GM23338 (cell line): ENCODE data around the gene CAVIN2.

Experiments used
- TF ChIP-seq, protein P1 (sequence below): fragments of 250-450 bp; sonication (Bioruptor Pico); IDR thresholded peaks from 2 replicates; pipeline ENCODE4 v1.5.0; 2020; ENCODE audit warnings: mild to moderate bottlenecking, moderate library complexity
- TF ChIP-seq, protein P2 (sequence below), 2 experiments: fragments of 200-600 bp in 1 of 2; sonication (generic) in 1 of 2; conservative IDR thresholded peaks; 2 replicates each; pipeline versions ENCODE4 v1.5.1 to v1.6.1; 2016 to 2017; ENCODE audit warnings: antibody characterized with exemption in 2 of 2, low read depth in 2 of 2, mild to moderate bottlenecking in 2 of 2, moderate library complexity in 1 of 2

DNA sequence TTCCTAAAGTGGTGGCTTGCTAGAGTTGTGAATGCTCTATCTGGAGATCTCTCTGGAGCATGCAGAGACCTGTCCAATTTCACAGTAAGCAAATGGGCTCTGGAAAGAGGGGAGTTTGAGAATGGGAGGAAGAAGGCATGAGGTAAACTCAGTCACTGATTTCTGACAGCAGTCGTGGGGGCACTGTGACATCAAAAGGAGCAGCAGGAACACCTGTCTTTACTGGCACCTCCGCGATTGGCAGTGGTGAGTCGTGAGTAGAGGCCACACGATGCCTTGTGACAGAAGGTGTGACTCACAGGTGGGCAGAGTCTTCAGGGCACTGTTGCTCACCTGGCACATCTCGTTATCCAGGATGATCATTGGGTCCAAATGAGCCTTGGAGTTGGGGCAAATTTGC, 38.8 kb upstream of the CAVIN2 start:
- TF ChIP-seq, protein P1, sequence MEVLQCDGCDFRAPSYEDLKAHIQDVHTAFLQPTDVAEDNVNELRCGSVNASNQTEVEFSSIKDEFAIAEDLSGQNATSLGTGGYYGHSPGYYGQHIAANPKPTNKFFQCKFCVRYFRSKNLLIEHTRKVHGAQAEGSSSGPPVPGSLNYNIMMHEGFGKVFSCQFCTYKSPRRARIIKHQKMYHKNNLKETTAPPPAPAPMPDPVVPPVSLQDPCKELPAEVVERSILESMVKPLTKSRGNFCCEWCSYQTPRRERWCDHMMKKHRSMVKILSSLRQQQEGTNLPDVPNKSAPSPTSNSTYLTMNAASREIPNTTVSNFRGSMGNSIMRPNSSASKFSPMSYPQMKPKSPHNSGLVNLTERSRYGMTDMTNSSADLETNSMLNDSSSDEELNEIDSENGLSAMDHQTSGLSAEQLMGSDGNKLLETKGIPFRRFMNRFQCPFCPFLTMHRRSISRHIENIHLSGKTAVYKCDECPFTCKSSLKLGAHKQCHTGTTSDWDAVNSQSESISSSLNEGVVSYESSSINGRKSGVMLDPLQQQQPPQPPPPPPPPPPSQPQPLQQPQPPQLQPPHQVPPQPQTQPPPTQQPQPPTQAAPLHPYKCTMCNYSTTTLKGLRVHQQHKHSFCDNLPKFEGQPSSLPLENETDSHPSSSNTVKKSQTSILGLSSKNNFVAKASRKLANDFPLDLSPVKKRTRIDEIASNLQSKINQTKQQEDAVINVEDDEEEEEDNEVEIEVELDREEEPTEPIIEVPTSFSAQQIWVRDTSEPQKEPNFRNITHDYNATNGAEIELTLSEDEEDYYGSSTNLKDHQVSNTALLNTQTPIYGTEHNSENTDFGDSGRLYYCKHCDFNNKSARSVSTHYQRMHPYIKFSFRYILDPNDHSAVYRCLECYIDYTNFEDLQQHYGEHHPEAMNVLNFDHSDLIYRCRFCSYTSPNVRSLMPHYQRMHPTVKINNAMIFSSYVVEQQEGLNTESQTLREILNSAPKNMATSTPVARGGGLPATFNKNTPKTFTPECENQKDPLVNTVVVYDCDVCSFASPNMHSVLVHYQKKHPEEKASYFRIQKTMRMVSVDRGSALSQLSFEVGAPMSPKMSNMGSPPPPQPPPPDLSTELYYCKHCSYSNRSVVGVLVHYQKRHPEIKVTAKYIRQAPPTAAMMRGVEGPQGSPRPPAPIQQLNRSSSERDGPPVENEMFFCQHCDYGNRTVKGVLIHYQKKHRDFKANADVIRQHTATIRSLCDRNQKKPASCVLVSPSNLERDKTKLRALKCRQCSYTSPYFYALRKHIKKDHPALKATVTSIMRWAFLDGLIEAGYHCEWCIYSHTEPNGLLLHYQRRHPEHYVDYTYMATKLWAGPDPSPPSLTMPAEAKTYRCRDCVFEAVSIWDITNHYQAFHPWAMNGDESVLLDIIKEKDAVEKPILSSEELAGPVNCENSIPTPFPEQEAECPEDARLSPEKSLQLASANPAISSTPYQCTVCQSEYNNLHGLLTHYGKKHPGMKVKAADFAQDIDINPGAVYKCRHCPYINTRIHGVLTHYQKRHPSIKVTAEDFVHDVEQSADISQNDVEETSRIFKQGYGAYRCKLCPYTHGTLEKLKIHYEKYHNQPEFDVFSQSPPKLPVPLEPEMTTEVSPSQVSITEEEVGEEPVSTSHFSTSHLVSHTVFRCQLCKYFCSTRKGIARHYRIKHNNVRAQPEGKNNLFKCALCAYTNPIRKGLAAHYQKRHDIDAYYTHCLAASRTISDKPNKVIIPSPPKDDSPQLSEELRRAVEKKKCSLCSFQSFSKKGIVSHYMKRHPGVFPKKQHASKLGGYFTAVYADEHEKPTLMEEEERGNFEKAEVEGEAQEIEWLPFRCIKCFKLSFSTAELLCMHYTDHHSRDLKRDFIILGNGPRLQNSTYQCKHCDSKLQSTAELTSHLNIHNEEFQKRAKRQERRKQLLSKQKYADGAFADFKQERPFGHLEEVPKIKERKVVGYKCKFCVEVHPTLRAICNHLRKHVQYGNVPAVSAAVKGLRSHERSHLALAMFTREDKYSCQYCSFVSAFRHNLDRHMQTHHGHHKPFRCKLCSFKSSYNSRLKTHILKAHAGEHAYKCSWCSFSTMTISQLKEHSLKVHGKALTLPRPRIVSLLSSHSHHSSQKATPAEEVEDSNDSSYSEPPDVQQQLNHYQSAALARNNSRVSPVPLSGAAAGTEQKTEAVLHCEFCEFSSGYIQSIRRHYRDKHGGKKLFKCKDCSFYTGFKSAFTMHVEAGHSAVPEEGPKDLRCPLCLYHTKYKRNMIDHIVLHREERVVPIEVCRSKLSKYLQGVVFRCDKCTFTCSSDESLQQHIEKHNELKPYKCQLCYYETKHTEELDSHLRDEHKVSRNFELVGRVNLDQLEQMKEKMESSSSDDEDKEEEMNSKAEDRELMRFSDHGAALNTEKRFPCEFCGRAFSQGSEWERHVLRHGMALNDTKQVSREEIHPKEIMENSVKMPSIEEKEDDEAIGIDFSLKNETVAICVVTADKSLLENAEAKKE (CRISPR knock-in tag), result no peak
- TF ChIP-seq, protein P2, sequence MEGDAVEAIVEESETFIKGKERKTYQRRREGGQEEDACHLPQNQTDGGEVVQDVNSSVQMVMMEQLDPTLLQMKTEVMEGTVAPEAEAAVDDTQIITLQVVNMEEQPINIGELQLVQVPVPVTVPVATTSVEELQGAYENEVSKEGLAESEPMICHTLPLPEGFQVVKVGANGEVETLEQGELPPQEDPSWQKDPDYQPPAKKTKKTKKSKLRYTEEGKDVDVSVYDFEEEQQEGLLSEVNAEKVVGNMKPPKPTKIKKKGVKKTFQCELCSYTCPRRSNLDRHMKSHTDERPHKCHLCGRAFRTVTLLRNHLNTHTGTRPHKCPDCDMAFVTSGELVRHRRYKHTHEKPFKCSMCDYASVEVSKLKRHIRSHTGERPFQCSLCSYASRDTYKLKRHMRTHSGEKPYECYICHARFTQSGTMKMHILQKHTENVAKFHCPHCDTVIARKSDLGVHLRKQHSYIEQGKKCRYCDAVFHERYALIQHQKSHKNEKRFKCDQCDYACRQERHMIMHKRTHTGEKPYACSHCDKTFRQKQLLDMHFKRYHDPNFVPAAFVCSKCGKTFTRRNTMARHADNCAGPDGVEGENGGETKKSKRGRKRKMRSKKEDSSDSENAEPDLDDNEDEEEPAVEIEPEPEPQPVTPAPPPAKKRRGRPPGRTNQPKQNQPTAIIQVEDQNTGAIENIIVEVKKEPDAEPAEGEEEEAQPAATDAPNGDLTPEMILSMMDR (conservative IDR thresholded peaks at IDR 0.05; ENCODE audit: low read depth in 2 of 2), result no peak
